GDM1 (cell line): ENCODE measurements around the gene NTM.

Experiments
- DNase-seq: peaks from one replicate; lab custom pipeline; 2025; lab: John Stamatoyannopoulos, UW

The NTM gene

GRCh38 chr11:131917634-131918384 is 547.4 kb downstream of the NTM start:
- DNase-seq = no peak

DNA sequence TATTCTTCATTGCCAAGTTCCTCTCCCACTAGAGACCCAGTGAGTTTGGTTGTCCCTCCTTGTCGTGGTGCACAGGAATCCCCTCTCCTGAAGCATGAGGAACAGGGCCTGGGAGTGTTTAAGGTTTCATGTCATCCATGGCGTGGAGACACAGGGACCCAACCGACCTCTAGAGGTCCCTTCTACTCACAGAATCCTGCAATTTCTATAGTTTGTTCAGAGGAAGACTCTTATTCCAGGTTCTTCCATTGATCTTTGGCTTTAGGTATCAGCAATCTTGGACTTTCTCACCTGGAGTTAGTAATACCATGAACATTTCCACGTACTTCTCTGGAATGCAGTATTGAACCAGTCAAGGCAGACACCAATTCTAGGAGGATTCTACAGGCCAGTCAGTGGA is 548.2 kb downstream of the NTM start:
- no peak for DNase-seq

- DNase-seq = no peak
Observed at GRCh38 chr11:131922220-131922619, 551.8 kb downstream of the NTM start.

- DNase-seq = no peak
Observed at GRCh38 chr11:131923309-131923708, 552.9 kb downstream of the NTM start.

- DNase-seq = no peak
Observed at GRCh38 chr11:131924001-131924400, 553.6 kb downstream of the NTM start.

- DNase-seq = no peak
Observed at GRCh38 chr11:131924457-131925201, 554.2 kb downstream of the NTM start.

DNA sequence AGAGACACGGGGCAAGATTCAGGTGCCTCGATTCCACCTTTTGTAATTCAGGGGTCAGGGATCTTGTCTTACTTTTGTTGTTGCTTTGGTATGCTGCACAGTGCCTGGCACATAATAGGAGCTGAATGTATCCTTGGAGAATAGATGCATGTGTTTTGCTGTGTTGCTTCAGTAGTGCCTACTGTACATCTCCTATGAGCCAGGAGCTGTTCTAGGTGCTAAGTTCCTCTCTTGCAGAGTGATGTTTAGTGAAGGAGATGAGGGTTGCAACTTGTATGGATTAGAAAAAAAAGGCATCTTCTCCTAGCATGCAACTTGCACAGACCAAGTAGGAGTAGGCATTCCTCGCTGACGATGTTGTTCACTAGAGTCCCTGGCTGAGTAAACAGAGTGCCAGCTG is 555.4 kb downstream of the NTM start:
- DNase-seq = no peak

DNA sequence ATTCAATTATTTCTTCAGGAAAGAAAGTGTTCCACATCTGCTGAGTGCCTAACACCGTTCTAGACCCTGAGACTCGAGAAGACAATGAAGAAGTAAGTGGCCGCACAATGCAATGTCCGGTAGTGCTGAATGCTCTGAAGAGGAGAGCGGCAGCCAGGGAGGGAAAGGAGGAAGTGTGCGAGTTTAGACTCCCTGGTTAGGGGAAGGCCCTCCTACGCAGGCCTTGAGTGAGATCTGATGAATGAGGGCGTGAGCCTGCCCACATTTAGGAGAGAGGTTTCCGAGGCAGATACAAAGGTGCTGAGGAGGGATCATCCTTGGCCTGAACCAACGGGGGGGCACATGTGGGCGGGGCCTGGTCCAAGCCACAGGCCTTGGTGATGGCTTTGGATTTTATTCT is 558.6 kb downstream of the NTM start:
- peak; percentile 50 for DNase-seq

- DNase-seq = no peak
Observed at GRCh38 chr11:131932584-131933325, 562.3 kb downstream of the NTM start.

GRCh38 chr11:131934006-131934405 is 563.6 kb downstream of the NTM start:
- no peak for DNase-seq

DNA sequence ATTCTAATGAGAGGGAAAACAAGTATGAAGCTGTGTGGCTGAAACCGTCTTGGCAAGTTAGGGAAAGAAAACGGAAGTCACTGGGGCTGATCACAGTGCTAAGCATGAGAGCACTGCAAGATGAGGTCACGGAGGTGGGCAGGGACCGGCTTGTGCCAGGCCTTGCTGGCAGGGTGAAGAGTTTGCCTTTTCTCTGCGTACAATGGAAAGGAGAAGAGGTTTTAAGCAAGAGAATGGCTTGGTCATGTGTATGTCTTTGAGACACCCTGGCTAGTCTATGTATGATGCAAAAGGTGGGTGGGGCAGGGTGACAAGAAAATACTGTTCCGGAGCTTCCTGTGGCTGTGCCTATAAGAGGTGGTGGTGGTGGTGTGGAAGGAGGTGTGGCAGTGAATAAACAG is 567.9 kb downstream of the NTM start:
- DNase-seq = no peak

- no peak for DNase-seq
Observed at GRCh38 chr11:131940126-131940525, 569.7 kb downstream of the NTM start.

DNA sequence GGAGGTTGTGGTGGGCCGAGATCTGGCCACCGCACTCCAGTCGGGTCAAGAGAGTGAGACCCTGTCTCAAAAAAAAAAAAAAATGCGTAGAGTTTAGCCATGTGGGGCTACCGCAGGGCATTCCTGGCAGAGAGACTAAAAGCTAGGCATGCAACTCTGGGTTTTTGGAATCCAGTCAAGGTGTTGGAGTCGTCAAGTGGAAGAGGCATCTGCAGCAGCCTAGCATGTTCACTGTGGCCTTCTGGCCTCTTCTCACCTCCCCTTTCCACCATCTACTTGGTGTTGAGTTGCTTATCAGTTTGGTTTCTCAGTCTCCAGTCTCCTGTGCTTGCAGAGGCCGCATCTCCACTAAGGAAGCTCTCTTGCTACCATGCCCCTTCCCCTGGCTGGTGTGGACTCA is 572.5 kb downstream of the NTM start:
- DNase-seq = no peak

DNA sequence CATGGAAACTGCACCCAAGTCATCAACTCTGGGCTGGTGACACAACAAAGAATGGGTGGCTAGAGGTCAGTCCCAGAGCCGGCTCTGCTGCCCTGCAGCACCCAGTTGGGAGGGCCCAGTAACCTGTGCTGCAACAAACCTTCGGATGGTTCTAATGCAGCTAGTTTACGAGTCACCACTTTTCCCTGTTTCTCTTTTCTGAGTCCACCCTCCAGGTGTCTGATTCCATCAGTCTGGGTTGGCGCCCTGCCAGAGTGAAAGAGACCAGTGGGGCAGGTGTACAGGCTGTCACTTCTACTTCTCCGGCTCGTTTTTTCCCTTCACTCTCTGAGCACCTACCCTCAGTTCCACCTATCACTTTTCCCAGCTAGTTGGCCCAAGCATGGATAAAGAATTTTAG is 572.9 kb downstream of the NTM start:
- no peak for DNase-seq

- DNase-seq = no peak
Observed at GRCh38 chr11:131944736-131945135, 574.3 kb downstream of the NTM start.

DNA sequence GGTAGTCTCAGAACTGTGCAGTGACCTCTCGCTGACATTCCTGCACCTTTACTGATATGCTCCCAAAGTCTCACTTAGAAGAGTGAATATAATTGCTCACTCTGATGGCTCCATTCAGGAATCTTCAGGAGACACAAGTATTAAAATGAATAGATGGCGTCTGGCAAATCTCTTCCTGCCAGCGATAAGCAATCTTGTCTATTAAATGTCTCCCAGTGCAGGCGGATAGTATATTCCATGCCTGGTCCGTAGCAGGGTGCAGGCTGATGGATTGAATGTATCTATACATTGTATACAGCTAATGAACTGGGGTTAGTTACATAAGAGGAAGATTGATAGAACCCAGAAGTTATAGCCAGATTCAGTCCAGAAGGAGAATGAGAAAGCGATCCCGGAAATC is 575.3 kb downstream of the NTM start:
- DNase-seq = no peak

GRCh38 chr11:131947511-131947910 is 577.1 kb downstream of the NTM start:
- no peak for DNase-seq

GRCh38 chr11:131951121-131951520 is 580.7 kb downstream of the NTM start:
- no peak for DNase-seq

DNA sequence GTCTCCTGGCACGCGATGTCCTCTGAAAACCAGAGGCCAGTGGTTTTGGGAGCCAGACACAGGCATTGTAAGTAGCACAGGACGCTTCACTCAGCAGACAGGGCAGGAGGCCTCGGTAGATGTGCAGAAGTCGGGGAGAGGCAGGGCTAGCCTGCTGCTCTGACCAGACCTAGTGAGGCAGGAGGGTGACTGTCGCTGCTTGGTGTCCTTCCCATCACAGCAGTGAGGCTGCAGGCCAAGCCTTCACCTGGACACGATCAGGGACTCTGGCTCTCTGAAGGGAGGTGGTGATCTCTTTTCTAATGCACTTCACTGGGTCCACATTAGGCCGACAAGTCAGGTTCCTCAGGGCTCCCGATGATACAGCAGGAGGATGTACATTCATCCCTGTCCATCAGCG is 583.7 kb downstream of the NTM start:
- DNase-seq = no peak

GRCh38 chr11:131955904-131956303 is 585.5 kb downstream of the NTM start:
- DNase-seq = no peak

GRCh38 chr11:131957201-131957600 is 586.8 kb downstream of the NTM start:
- DNase-seq = no peak

- DNase-seq = no peak
Observed at GRCh38 chr11:131957875-131958274, 587.5 kb downstream of the NTM start.

GRCh38 chr11:131962818-131963217 is 592.4 kb downstream of the NTM start:
- DNase-seq = no peak
